ENCODE results near the gene RPS17. TPM values are rescaled to one million over a fixed set of nuclear protein-coding genes. Genes with fewer than 3 reads are reported as not detected.
"Not testable (repeated sequence)": the region's sequence is repeated elsewhere in the genome, so short reads cannot be mapped to it uniquely, and the experiment has no call there.

Gene RPS17
- total RNA-seq, 2 donors from 2014 or later = 3,116 to 3,713 TPM

DNA sequence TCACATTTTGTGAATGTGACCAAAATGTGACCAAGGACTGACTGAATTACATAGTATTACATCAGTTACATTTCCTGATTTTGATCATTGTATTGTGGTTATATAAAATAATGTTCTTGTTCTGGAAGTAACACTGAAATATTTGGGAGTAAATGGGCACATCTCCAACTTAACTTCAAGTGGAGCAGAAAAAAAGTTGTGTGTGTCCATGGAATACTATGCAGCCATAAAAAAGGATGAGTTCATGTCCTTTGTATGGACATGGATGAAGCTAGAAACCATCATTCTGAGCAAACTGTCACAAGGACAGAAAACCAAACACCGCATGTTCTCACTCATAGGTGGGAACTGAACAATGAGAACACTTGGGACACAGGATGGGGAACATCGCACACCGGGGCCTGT is 5.8 kb downstream of the RPS17 start:
- DNase-seq (ENCODE audit: low spot score in 2 of 2); H3K9me3 Mint-ChIP-seq; ATAC-seq: not testable (repeated sequence)
- Mint-ChIP-seq H3K36me3 (peaks cover 33 to 47% of the 10 kb centered on the region in 2 donors), H3K27ac (peak overlapping the region; percentile 84 to 98)

DNA sequence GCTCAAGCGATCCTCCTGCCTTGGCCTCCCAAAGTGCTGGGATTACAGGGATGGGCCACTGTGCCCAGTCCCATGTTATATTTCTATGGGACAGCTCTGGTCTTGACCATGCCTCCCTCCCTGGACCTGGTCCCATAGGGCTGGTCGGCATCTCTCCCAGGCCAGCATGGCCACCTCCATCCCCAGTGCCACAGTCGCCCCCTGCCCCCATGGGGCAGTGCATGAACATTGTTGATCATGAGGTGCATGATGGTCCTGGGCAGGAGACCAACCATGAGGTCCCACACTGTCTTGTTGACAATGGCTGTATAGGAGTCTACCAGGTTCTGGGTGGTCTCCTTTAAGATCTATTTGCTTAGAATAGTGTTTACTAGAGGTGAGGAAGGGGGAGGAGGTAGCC is 6.5 kb downstream of the RPS17 start:
- DNase-seq (ENCODE audit: low spot score in 2 of 2) (no peak), ATAC-seq (no peak)
- Mint-ChIP-seq H3K27ac (peak overlapping the region; percentile 84 to 98), H3K36me3 (peaks cover 27 to 40% of the 10 kb centered on the region in 2 donors), H3K9me3 (no peaks in the 10 kb centered on the region)

DNA sequence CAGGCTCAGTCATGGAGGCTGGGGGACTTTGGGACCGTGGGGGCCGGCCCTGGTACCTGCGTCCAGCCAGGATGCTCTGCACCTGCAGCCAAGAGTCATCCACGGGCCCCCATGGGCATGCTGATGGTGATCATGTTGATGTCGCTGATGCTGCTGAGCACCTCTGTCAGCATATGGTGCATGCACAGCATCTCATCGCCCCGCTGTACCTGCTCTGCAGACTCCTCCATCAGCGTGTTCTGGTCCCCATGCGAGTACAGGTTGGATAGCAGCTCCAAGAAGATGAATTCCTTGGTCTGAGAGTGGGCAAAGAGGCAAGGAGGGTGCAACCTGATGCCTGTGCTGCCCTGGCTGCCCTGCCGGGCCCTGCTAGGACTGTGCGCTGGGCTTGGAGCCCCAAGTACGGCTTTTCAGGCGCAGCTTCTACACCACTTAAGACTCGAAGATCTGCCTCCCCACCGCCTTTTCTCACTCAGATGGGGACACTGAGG is 7.2 kb downstream of the RPS17 start:
- no peaks in the 10 kb centered on the region for H3K9me3 Mint-ChIP-seq
- no peak for DNase-seq (ENCODE audit: low spot score in 2 of 2)
- peaks cover 19 to 33% of the 10 kb centered on the region in 2 donors for H3K36me3 Mint-ChIP-seq
- peak in 1 of 2 donors; percentile 23 for ATAC-seq
- peak overlapping the region in 1 of 2 donors; percentile 22 for H3K27ac Mint-ChIP-seq

DNA sequence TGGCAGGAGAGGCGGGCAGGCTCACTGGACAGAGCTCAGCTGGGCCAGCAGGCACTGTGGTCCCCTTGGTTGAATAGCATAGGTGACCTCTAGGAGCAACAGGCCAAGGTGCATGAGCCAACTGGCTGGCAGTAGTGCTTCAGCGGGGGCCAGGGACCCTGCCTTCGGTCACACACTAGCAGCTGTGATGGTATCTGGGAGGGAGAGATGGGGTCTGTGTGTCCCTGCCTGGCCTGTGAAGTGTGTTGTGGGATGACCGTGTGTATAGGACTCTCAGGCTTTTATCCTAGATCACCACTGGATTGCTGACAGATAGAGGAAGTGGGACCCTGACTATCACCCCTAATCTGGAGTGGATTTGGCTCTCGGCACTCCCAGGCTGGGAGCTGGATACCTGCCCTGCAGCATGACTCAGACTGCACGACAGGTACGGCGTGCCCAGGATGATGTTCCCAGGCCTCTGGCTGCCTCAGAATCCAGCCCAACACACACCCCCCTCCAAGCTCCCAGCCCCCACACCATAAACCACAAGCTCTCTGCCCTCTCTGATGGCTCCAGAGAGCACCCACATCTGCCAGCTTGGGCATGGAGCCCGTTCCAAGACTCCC is 7.8 kb downstream of the RPS17 start:
- peak in 1 of 2 donors; percentile 1 for ATAC-seq
- Mint-ChIP-seq H3K9me3 (no peaks in the 10 kb centered on the region), H3K27ac (peak overlapping the region; percentile 30 to 72), H3K36me3 (peaks cover 14 to 27% of the 10 kb centered on the region in 2 donors)
- DNase-seq (ENCODE audit: low spot score in 2 of 2) = no peak

DNA sequence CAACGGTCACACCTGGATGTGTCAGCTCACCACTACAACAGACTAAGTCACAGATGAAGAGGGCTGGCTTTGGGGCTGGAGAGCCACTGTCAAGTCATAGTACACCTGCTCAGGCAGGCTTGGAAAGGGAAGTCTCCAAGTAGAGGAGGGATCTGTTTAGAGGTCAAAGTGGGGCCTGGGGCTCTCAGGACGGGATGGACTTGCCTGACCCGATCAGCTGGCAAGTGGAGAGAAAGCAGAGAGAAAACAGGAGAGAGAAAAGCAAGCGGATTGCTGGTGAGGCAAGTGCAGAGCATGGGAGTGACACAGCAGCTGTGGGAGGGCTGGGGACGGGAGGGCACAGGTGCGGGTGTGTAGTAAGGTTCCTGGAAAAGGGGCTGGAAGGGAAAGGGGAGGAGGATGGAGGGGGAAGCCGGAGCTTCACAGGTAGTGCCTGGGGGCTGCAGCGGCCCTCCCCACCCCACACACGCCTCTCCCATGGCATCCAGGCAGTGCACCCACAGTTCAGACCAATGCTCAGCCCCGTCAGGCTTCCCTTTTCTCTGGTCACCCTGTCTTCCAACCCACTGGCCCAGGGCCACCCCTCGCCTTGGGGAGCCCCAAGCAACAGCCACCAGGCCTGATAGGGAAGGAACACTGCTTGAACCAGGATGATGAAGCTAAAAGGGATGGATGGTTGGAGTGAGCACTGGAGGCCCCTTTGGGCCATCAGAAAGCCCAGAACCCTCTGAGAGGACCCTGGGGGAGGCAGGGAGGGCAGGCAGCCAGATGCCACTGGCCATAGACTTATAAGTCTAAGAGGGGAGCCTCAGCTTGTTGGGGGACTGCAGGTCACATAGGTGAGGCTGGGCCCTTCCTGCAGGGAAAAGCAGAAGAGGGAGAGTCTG is 8.5 kb downstream of the RPS17 start:
- no peaks in the 10 kb centered on the region for H3K9me3 Mint-ChIP-seq
- DNase-seq (ENCODE audit: low spot score in 2 of 2) (no peak), ATAC-seq (peak in 1 of 2 donors; percentile 16)
- peaks cover 6 to 20% of the 10 kb centered on the region in 2 donors for H3K36me3 Mint-ChIP-seq
- H3K27ac Mint-ChIP-seq = peak overlapping the region; percentile 72 to 76

DNA sequence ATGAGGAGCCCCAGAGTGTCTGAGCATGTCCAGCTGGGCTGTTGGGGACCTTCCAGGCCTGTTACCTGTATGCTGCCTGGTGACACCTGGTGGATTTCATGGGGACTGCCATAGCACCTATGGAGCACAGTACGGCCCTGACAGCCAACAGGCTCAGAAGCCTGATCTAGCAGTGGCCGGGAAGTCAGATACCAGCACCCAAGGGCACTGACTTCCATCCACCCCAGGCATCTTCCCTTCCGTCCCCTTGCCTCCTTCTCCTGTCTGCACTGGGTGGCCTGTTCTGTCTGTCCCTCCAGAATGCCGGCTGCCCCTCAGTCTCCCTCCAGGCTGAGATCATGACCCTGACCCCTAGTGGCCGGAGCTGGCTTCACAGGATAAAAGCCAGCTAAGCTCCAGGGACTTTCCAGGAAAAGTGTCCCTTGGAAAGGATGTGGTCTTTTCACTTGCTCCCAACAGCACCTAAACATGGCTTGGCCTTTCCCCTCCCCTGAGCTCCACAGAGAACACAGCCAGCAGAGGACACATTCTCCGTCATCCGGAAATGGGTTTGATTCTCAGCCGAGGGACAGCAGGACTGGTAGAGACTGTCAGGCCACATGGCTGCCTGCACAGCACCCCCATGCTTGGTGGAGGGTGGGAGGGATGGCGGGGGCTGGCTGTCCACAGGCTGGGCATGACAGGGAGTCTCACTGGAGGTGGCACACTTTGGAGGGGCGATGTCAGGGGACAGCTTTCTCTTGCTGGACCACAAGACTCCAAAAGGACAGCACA is 9.5 kb downstream of the RPS17 start:
- H3K36me3 Mint-ChIP-seq = peaks cover 0 to 12% of the 10 kb centered on the region in 2 donors
- peak overlapping the region; percentile 24 to 76 for H3K27ac Mint-ChIP-seq
- ATAC-seq (peak; percentile 57 to 82), DNase-seq (ENCODE audit: low spot score in 2 of 2) (peak; percentile 71 to 79)
- no peaks in the 10 kb centered on the region for H3K9me3 Mint-ChIP-seq

DNA sequence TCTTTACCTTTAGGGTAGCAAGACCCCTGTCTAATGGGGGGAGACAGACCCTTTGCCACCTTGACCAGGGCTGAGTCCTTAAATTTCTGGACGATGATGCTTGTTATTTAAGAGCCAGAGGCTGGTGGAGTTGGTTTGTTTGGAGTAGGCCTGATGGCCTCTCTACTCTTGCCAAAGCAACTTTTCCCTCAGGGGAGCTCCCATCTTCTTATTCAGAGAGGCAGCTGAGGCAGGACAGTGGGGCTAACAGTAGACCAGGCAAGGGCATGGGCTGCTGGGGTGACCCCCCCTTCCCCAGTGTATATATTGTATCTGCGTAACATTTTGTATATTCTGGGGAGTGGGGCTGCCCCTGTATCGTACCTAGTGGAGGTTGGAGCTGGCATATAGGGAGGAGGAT is 10.3 kb downstream of the RPS17 start:
- no peaks in the 10 kb centered on the region for H3K9me3 Mint-ChIP-seq
- DNase-seq (ENCODE audit: low spot score in 2 of 2) (no peak), ATAC-seq (no peak)
- peaks cover 0 to 12% of the 10 kb centered on the region in 2 donors for H3K36me3 Mint-ChIP-seq
- H3K27ac Mint-ChIP-seq = no peak overlapping the region

DNA sequence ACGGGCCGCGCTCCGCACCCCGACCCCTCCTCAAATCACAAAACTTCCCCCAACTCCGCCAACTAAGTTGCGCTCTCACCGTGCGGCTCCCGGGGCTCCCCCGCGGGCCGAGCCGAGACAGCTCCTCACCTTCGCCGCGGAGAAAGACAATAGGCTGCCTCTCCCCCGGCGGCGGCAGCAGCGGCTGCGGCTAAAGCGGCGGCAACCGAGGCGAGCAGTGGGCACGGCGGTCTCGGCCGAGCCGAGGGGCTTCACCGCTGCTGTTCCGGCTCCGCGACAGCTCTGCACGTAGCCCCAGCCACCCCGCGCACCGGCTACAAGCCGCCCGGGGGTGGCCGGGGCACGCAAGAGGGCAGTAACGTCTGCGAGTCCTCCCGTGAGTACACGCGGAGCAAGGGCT is 26.7 kb downstream of the RPS17 start:
- ATAC-seq, H3K27ac Mint-ChIP-seq, H3K36me3 Mint-ChIP-seq, H3K9me3 Mint-ChIP-seq: not testable (repeated sequence)
- peak; percentile 11 to 75 for DNase-seq (ENCODE audit: low spot score in 2 of 2)

DNA sequence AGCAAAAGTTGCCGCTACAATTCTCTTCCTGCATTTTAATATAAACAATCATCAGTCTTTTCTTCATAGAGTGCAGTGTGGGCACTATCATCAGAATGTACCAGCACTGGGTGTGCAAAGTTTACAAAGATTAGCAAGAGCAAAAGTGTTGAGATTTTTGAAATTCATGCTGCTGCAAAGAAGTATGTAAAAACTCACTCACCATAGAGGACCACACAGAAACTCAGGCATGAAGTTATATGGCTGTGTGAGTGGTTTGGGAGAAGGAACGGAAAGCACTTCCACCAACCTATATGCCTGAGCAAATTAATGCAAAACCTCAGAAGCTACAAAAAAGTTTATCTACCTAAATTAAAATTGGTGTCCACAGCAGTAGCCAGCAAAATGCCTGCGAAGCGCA is 32.6 kb downstream of the RPS17 start:
- H3K27ac Mint-ChIP-seq; DNase-seq (ENCODE audit: low spot score in 2 of 2); ATAC-seq: not testable (repeated sequence)

DNA sequence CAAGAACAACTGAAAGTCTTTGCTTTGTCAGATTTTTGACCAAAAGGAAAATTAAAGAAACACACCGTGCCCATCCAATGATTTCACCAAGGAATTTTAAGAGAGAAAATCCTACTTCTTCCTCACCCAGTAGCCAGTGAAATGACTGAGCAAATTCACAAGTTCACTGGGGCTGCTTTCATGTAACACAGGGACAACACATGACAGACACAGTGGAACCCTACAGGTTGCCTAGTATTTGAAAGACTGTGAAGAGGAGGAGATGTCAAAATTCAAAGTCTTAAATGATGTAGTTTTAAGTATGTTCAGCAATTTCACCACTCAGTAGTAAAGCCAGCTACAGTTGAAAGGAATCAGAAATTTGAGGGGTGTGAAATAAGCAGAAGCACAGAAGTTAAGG is 33.2 kb downstream of the RPS17 start:
- not testable (repeated sequence) for DNase-seq (ENCODE audit: low spot score in 2 of 2); H3K9me3 Mint-ChIP-seq; ATAC-seq; H3K36me3 Mint-ChIP-seq; H3K27ac Mint-ChIP-seq

More for the DNA sequence above, 32.6 kb downstream of the RPS17 start:
- H3K36me3 Mint-ChIP-seq, H3K9me3 Mint-ChIP-seq: not testable (repeated sequence)

DNA sequence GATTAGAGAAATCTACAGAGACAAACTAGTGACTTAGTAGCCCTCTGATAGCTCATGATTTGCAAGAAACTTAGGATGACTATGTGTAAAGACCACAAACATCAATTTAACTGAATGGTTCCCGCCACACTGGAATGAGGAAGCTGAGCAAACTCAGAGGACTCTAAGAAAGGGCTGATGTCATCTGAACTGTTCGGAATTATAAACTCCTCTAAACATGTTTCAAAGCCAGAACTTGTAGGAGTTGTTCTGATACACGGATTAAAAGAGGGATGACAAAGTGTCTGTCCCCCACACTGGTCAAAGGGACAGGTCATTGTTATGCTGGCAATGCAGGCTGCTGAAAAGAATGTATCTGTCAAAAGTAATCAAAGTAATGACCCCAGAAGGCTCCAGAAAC is 34.4 kb downstream of the RPS17 start:
- DNase-seq (ENCODE audit: low spot score in 2 of 2); ATAC-seq; H3K36me3 Mint-ChIP-seq: not testable (repeated sequence)

DNA sequence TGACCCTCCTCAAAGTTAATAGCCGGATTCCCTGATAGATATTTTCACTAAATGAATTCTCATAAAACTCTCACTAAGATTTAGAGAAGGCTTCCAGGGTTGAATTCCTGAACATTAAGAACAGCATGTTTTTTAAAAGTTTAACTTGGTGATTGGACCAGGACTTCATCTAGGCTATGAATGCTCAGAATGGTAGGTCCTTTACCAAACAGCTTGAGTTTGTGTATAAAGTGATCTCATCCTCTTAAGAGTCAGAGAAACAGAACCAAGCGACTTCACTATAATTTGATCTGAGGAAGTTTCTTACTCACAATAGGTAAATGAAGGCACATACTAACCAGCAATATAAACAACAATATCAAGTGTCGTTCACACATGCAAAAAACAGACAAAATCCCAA is 36.2 kb downstream of the RPS17 start:
- not testable (repeated sequence) for H3K27ac Mint-ChIP-seq; DNase-seq (ENCODE audit: low spot score in 2 of 2); H3K36me3 Mint-ChIP-seq; ATAC-seq; H3K9me3 Mint-ChIP-seq

More for the DNA sequence above, 34.4 kb downstream of the RPS17 start:
- H3K27ac Mint-ChIP-seq, H3K9me3 Mint-ChIP-seq: not testable (repeated sequence)

DNA sequence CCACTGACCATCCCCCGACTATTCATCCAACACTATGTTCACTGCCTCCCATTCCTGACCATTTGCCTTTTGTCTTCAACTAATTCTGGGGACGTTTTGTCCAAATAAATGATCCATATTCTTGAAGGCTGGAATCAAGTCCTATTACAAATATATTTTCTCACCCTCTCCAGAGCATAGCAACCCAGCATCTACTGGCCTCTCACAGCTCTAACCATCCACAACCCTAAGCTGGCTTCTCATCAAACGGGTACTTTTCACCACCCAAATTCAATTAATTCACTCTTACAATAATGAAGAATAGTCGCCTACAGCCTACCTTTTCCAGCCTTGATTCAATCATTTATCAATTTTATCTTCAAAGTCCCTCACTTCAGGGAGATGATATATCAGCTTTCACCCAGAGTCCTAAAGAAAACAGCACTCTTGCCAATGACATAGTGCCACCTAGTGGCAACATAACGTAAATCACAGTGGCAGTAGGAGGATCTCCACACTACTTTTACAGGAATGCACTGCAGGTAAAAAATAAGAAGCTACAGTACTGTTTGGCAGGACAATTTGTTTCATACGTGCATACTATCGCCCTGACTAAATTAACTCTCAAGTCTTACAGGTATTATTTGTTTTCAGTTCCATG is 37.4 kb downstream of the RPS17 start:
- not testable (repeated sequence) for DNase-seq (ENCODE audit: low spot score in 2 of 2); H3K36me3 Mint-ChIP-seq; H3K9me3 Mint-ChIP-seq; H3K27ac Mint-ChIP-seq
- peak; percentile 53 to 66 for ATAC-seq

DNA sequence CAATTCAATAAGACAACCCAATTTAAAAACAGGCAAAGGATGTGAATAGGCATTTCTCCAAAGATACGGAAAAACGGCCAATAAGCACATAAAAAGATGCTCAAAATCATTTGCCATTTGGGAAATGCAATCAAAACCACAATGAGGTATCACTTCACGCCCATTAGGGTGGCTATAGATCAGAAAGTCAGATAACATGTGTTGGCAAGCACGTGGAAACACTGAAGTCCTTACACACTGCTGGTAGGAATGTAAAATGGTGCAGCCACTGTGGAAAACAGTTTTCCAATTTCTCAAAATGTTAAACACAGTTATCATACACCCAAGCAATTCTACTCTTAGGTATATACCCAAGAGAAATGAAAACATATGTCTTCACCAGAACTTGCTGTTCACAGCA is 39.5 kb downstream of the RPS17 start:
- H3K9me3 Mint-ChIP-seq; H3K36me3 Mint-ChIP-seq; ATAC-seq; H3K27ac Mint-ChIP-seq; DNase-seq (ENCODE audit: low spot score in 2 of 2): not testable (repeated sequence)

DNA sequence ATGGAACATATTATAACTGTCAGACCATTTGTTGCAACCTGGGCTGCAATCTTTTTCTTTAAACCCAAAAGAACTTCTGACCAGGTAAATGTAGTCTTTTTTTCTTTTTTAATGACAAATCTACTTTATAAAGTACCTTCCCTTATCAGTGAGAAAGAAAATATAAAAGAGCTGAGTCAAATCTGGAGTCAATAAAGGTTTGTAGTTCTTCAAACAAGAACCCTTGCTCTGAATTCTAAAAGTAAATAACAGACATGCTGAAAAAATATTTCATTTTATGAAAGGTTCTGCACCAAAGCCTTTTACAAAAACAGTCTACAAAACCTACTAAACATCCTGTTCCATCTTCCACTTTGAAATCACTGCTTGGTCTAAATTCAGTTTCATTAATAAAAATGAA is 42.3 kb downstream of the RPS17 start:
- not testable (repeated sequence) for H3K9me3 Mint-ChIP-seq; H3K36me3 Mint-ChIP-seq; DNase-seq (ENCODE audit: low spot score in 2 of 2); H3K27ac Mint-ChIP-seq; ATAC-seq

DNA sequence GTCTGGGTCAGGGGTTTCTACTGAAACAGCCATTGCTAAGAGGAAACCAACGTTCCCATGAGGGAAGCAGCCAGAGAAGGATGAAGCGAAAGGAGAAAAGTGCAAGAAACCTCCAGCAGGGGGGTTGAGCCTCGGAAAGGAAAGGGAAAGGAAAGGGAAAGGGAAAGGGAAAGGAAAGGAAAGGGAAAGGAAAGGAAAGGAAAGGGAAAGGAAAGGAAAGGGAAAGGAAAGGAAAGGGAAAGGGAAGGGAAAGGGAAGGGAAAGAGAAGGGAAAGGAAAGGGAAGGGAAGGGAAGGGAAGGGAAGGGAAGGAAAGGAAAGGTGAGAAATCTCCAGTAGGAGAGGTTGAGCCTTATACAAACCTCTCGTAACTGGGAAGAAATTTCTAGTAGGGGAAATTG is 52.0 kb downstream of the RPS17 start:
- H3K9me3 Mint-ChIP-seq; H3K27ac Mint-ChIP-seq; DNase-seq (ENCODE audit: low spot score in 2 of 2); H3K36me3 Mint-ChIP-seq; ATAC-seq: not testable (repeated sequence)

Data from activated naive CD4-positive, alpha-beta T cell treated with anti-CD3 and anti-CD28 coated beads, Interleukin-2, amount 50 U/mL, for 72 hours (primary cell).